Measurements from ENCODE around the gene DUSP1.
"Not testable (repeated sequence)": the region's sequence is repeated elsewhere in the genome, so short reads cannot be mapped to it uniquely, and the experiment has no call there.

The DUSP1 gene

GRCh38 chr5:172816925-172817562 lies 46.0 kb upstream of the DUSP1 start:
- DNase-seq: peak in 1 of 2 donors; percentile 12

GRCh38 chr5:172815631-172816030 lies 44.6 kb upstream of the DUSP1 start:
- no peak for TF ChIP-seq CTCF (IDR thresholded peaks at IDR 0.05)
- Histone ChIP-seq H3K27ac (no peak overlapping the region), H3K27me3 (no peaks in the 10 kb centered on the region), H3K9me3 (no peaks in the 10 kb centered on the region), H3K36me3 (no peaks in the 10 kb centered on the region), H3K4me3 (no peak overlapping the region), H3K4me1 (peaks cover 0 to 7% (median 0%) of the 10 kb centered on the region in 4 donors)
- intact Hi-C loops (cut with DNase I; ENCODE audit: low total_unique reads): no loop called here
- no peak for DNase-seq

More at GRCh38 chr5:172816925-172817562, 46.0 kb upstream of the DUSP1 start:
- no peak overlapping the region for H3K4me3 ChIP-seq
- no peaks in the 10 kb centered on the region for H3K36me3 ChIP-seq
- no peaks in the 10 kb centered on the region for H3K9me3 ChIP-seq
- H3K27me3 ChIP-seq: no peaks in the 10 kb centered on the region
- TF ChIP-seq CTCF (IDR thresholded peaks at IDR 0.05): no peak
- intact Hi-C loops (cut with DNase I; ENCODE audit: low total_unique reads): no loop called here
- no peak overlapping the region for H3K27ac ChIP-seq
- H3K4me1 ChIP-seq: peaks cover 0 to 7% (median 0%) of the 10 kb centered on the region in 4 donors

GRCh38 chr5:172810996-172811395 lies 40.0 kb upstream of the DUSP1 start:
- H3K27me3 ChIP-seq; H3K36me3 ChIP-seq; intact Hi-C loops (cut with DNase I; ENCODE audit: low total_unique reads); H3K9me3 ChIP-seq; H3K27ac ChIP-seq; H3K4me1 ChIP-seq; H3K4me3 ChIP-seq: not testable (repeated sequence)
- peak in 1 of 2 donors; percentile 21 for DNase-seq

GRCh38 chr5:172809774-172810173 lies 38.8 kb upstream of the DUSP1 start:
- no peak for TF ChIP-seq CTCF (IDR thresholded peaks at IDR 0.05)
- H3K4me3 ChIP-seq: no peak overlapping the region
- no peak for DNase-seq
- H3K27ac ChIP-seq: no peak overlapping the region
- intact Hi-C loops (cut with DNase I; ENCODE audit: low total_unique reads): no loop called here
- no peaks in the 10 kb centered on the region for H3K36me3 ChIP-seq
- H3K27me3 ChIP-seq: no peaks in the 10 kb centered on the region
- H3K4me1 ChIP-seq: no peaks in the 10 kb centered on the region
- peaks cover 0 to 8% (median 0%) of the 10 kb centered on the region in 3 donors for H3K9me3 ChIP-seq

GRCh38 chr5:172807766-172808311 lies 36.8 kb upstream of the DUSP1 start:
- Histone ChIP-seq H3K4me3 (peak overlapping the region in 1 of 2 donors; percentile 25), H3K36me3 (no peaks in the 10 kb centered on the region), H3K9me3 (peaks cover 0 to 8% (median 0%) of the 10 kb centered on the region in 3 donors), H3K27me3 (no peaks in the 10 kb centered on the region), H3K4me1 (no peaks in the 10 kb centered on the region), H3K27ac (no peak overlapping the region)
- no peak for TF ChIP-seq CTCF (IDR thresholded peaks at IDR 0.05)
- peak in 1 of 2 donors; percentile 17 for DNase-seq
- intact Hi-C loops (cut with DNase I; ENCODE audit: low total_unique reads): no loop called here

GRCh38 chr5:172806897-172807672 lies 36.1 kb upstream of the DUSP1 start:
- no peak for TF ChIP-seq CTCF (IDR thresholded peaks at IDR 0.05)
- H3K9me3 ChIP-seq: peaks cover 0 to 8% (median 0%) of the 10 kb centered on the region in 3 donors
- peak overlapping the region in 1 of 2 donors; percentile 25 for H3K4me3 ChIP-seq
- no peaks in the 10 kb centered on the region for H3K27me3 ChIP-seq
- peak overlapping the region in 1 of 2 donors; percentile 44 for H3K27ac ChIP-seq
- DNase-seq: peak; percentile 85 to 87
- H3K36me3 ChIP-seq: no peaks in the 10 kb centered on the region
- intact Hi-C loops (cut with DNase I; ENCODE audit: low total_unique reads): no loop called here
- H3K4me1 ChIP-seq: no peaks in the 10 kb centered on the region
